ENCODE results near the gene TACC2.

The TACC2 gene

GRCh38 chr10:122148876-122149560 is 160.1 kb downstream of the TACC2 start:
- no peak for DNase-seq (ENCODE audit: low read depth)

- no peak for DNase-seq (ENCODE audit: low read depth)
Observed at GRCh38 chr10:122149561-122150505, 160.9 kb downstream of the TACC2 start.

- DNase-seq (ENCODE audit: low read depth): no peak
Observed at GRCh38 chr10:122151121-122151694, 162.2 kb downstream of the TACC2 start.

GRCh38 chr10:122152544-122152943 is 163.6 kb downstream of the TACC2 start:
- DNase-seq (ENCODE audit: low read depth): no peak

GRCh38 chr10:122154031-122154544 is 165.1 kb downstream of the TACC2 start:
- DNase-seq (ENCODE audit: low read depth): no peak

GRCh38 chr10:122154545-122155366 is 165.8 kb downstream of the TACC2 start:
- no peak for DNase-seq (ENCODE audit: low read depth)

GRCh38 chr10:122157451-122157850 is 168.5 kb downstream of the TACC2 start:
- no peak for DNase-seq (ENCODE audit: low read depth)

GRCh38 chr10:122158362-122158761 is 169.4 kb downstream of the TACC2 start:
- no peak for DNase-seq (ENCODE audit: low read depth)

GRCh38 chr10:122159141-122159970 is 170.4 kb downstream of the TACC2 start:
- no peak for DNase-seq (ENCODE audit: low read depth)

GRCh38 chr10:122161795-122162194 is 172.8 kb downstream of the TACC2 start:
- no peak for DNase-seq (ENCODE audit: low read depth)

- DNase-seq (ENCODE audit: low read depth): no peak
Observed at GRCh38 chr10:122162671-122163173, 173.8 kb downstream of the TACC2 start.

- DNase-seq (ENCODE audit: low read depth): no peak
Observed at GRCh38 chr10:122163174-122164022, 174.4 kb downstream of the TACC2 start.

GRCh38 chr10:122164023-122164601 is 175.1 kb downstream of the TACC2 start:
- DNase-seq (ENCODE audit: low read depth): no peak

GRCh38 chr10:122164815-122165483 is 176.0 kb downstream of the TACC2 start:
- DNase-seq (ENCODE audit: low read depth): no peak

GRCh38 chr10:122165484-122166276 is 176.7 kb downstream of the TACC2 start:
- DNase-seq (ENCODE audit: low read depth): no peak

GRCh38 chr10:122168101-122168500 is 179.1 kb downstream of the TACC2 start:
- DNase-seq (ENCODE audit: low read depth): no peak

- DNase-seq (ENCODE audit: low read depth): no peak
Observed at GRCh38 chr10:122168598-122169394, 179.8 kb downstream of the TACC2 start.

Measured in T-helper 22 cell (primary cell).